Naive thymus-derived CD8-positive, alpha-beta T cell (primary cell): Measurements from ENCODE around the gene TFAP2D. TPM values are rescaled to one million over a fixed set of nuclear protein-coding genes. Genes with fewer than 3 reads are reported as not detected.

Experiments used
- ATAC-seq, 2 donors: fragments of 150-1000 bp; cut with Tn5 transposase in 1 of 2; sonication (Bioruptor Pico), chemical (Tn5 transposase) in 1 of 2; 1 replicate in 1 of 2; 2 replicates in 1 of 2; pipeline ENCODE4 v1.10.0; 2021; ENCODE audit warnings: mild to moderate bottlenecking in 2 of 2, moderate library complexity in 2 of 2
- POLR2A ChIA-PET: fragments of 350-600 bp; sonication (Branson Sonifier 250); formaldehyde crosslinking; loops from one replicate; lab custom pipeline; 2021; ENCODE audit warnings: antibody characterized with exemption; lab: Charles Lee
- DNase-seq, 10 donors: peaks; one replicate each; pipeline versions ENCODE4 v3.0.0 to v3.0.0-alpha.2; 2020 to 2022
- H3K27ac Mint-ChIP-seq, 10 donors: one replicate each; pipeline ENCODE4 v1.8.0; 2020 to 2022; ENCODE audit warnings: mild to moderate bottlenecking in 10 of 10, mixed read lengths in 10 of 10, moderate library complexity in 4 of 10, inconsistent platforms in 1 of 10
- H3K27me3 Mint-ChIP-seq, 5 donors: one replicate each; pipeline ENCODE4 v1.8.0; 2021 to 2022; ENCODE audit warnings: mixed read lengths in 5 of 5
- H3K36me3 Mint-ChIP-seq, 3 donors: one replicate each; pipeline ENCODE4 v1.8.0; 2020 to 2022; ENCODE audit warnings: mixed read lengths in 3 of 3, mild to moderate bottlenecking in 2 of 3, inconsistent platforms in 1 of 3
- H3K4me1 Mint-ChIP-seq, 4 donors: one replicate each; pipeline ENCODE4 v1.8.0; 2021 to 2022; ENCODE audit warnings: mixed read lengths in 4 of 4
- H3K4me3 Mint-ChIP-seq, 10 donors: one replicate each; pipeline ENCODE4 v1.8.0; 2020 to 2022; ENCODE audit warnings: mild to moderate bottlenecking in 10 of 10, mixed read lengths in 10 of 10, moderate library complexity in 6 of 10, inconsistent platforms in 1 of 10
- H3K9me3 Mint-ChIP-seq, 9 donors: one replicate each; pipeline ENCODE4 v1.8.0; 2020 to 2022; ENCODE audit warnings: mixed read lengths in 9 of 9, mild to moderate bottlenecking in 3 of 9, inconsistent platforms in 1 of 9, moderate library complexity in 1 of 9
- polyA plus RNA-seq, 3 donors: library from polyadenylated mRNA; unstranded; fragments of 300-500 nt; fragmentation: Illumina TruSeq; gene quantifications; one replicate each; pipeline ENCODE4 v1.2.3, GENCODE V29; 2021
- total RNA-seq, 8 experiments: library from RNA in 2 of 8; stranded (reverse) in 2 of 8; gene quantifications; one replicate each; pipeline ENCODE4 v1.2.3 and lab custom pipeline; 2021 to 2026

TFAP2D gene
- total and polyA plus RNA-seq, 5 experiments from 2014 or later, result not detected

DNA sequence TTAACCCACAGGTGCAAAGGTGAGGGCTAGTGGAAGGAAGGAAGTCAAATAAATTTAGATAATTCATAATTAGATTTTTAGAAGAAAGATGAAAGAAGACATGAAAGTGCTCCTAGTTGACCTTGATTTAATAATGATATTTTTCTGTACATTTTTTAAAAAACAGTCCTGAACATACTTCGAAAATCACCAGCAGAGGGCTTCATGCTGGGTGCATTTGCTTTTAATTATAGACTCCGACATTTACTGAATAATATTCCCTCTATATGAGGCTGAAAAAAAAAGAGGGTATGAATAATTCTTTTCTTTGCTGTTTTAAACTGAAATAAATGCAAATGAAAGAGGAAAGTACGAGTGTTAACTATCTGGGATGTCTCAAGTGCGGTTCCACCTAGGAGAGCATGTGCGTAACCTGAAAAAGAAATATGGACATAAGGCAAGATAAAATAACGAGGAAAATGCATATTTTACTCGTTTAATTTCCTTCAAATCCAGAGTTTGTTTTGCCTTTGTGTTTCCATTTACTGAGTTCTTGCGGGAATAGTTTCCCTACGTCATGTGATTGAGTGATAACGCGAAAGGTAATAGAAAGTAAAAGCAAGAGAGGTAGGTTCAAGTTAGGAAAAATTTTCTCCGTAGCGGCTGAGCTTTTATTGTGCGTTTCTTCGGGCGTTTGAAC is 102.2 kb downstream of the TFAP2D start:
- Mint-ChIP-seq H3K9me3 (peaks cover 0 to 5% (median 0%) of the 10 kb centered on the region in 9 donors), H3K27me3 (peaks cover 31 to 72% (median 53%) of the 10 kb centered on the region in 5 donors), H3K4me1 (peaks cover 9 to 25% (median 18%) of the 10 kb centered on the region in 4 donors), H3K36me3 (peaks cover 0 to 5% (median 4%) of the 10 kb centered on the region in 3 donors), H3K4me3 (peak overlapping the region; percentile 75 to 91 (median 88)), H3K27ac (peak overlapping the region in 1 of 10 donors; percentile 77)
- POLR2A ChIA-PET, result no interaction called here
- no peak for ATAC-seq
- DNase-seq, result peak in 1 of 10 donors; percentile 1

DNA sequence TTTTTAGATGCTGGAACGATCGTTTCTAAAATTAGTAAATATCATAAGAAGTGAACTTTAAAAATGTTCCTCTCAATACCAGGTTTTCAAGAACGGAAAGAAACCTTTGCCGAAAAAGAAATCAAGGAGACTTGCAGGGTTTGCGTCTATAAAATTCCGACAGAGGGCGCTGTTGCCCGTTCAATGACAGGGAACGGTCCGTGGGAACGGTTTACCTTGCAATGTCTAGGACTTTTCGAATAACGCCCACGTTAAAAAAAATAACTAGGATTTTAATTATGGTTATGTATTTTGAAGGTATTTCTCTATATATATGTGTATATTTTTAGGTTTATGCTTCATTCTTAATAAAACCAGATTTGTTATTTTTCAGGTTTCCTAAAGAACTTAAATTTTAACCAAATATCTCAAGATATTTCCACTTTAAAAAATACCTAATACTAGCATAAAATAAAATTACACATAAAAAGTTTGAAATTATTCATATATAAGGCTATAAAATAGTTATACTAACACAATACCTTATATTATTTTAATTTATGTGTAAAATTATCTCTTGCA is 102.9 kb downstream of the TFAP2D start:
- ATAC-seq (no peak), DNase-seq (peak in 9 of 10 donors; percentile 5 to 67 (median 23))
- Mint-ChIP-seq H3K27ac (peak overlapping the region in 1 of 10 donors; percentile 77), H3K4me1 (peaks cover 9 to 27% (median 20%) of the 10 kb centered on the region in 4 donors), H3K36me3 (peaks cover 0 to 5% (median 4%) of the 10 kb centered on the region in 3 donors), H3K27me3 (peaks cover 33 to 72% (median 54%) of the 10 kb centered on the region in 5 donors), H3K9me3 (peaks cover 0 to 4% (median 0%) of the 10 kb centered on the region in 9 donors), H3K4me3 (peak overlapping the region; percentile 75 to 91 (median 88))
- POLR2A ChIA-PET, result no interaction called here

DNA sequence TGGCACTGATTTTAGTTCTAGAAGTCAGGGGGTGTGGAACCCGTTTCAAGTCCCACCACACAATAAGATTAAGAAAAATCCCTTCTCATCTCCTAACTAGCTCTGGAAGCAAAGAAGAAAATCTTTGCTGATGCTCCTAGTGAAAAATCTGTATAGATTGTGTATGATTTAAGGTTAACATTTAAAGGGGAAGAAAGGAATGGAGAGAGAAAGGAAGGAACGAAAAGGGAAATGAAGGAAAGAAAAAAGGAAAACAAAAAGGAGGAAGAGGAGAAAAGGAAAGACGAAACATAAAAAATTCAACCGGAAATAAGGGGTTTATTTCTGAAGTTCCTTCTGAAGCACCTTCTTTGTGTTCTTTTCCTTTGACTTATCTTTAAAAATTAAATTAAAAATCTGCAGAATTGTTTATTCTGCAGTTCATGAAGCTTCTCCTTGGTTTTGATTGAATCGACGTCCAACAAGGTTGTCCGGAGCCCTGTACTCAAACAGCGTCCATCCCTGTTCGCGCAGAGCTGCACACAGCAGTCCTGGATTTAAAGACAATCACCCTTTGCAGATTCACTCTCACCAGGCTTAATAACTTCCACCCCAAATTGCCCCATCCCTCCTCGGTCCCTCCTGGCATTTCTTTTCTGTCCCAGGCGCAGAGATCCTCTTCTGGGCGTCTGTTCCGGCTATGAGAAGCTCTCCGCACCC is 103.8 kb downstream of the TFAP2D start:
- no peak for ATAC-seq
- Mint-ChIP-seq H3K36me3 (peaks cover 0 to 5% (median 4%) of the 10 kb centered on the region in 3 donors), H3K4me3 (no peak overlapping the region), H3K9me3 (peaks cover 0 to 7% (median 0%) of the 10 kb centered on the region in 9 donors), H3K4me1 (peaks cover 9 to 36% (median 24%) of the 10 kb centered on the region in 4 donors), H3K27ac (no peak overlapping the region), H3K27me3 (peaks cover 39 to 78% (median 59%) of the 10 kb centered on the region in 5 donors)
- DNase-seq, result no peak
- POLR2A ChIA-PET, result no interaction called here

DNA sequence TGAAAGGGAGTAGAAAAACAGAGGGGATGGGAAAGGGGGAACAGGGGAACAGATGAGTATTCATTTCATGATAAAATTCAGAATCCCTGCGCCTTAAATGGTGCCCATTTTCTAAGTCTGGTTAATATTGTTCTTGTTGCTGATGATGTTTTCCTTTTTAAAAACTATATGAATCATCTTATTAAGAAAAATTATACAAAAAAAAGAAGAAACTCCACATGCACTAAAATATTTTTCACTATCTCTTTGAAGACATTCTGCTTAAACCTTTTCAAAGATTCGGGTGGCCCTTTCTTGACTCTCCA is 104.3 kb downstream of the TFAP2D start:
- POLR2A ChIA-PET, result no interaction called here
- no peak overlapping the region for H3K27ac Mint-ChIP-seq
- H3K36me3 Mint-ChIP-seq, result peaks cover 0 to 5% (median 4%) of the 10 kb centered on the region in 3 donors
- H3K4me3 Mint-ChIP-seq, result no peak overlapping the region
- peaks cover 0 to 7% (median 0%) of the 10 kb centered on the region in 9 donors for H3K9me3 Mint-ChIP-seq
- peaks cover 42 to 83% (median 64%) of the 10 kb centered on the region in 5 donors for H3K27me3 Mint-ChIP-seq
- peaks cover 9 to 40% (median 25%) of the 10 kb centered on the region in 4 donors for H3K4me1 Mint-ChIP-seq
- DNase-seq, result no peak
- ATAC-seq, result no peak

DNA sequence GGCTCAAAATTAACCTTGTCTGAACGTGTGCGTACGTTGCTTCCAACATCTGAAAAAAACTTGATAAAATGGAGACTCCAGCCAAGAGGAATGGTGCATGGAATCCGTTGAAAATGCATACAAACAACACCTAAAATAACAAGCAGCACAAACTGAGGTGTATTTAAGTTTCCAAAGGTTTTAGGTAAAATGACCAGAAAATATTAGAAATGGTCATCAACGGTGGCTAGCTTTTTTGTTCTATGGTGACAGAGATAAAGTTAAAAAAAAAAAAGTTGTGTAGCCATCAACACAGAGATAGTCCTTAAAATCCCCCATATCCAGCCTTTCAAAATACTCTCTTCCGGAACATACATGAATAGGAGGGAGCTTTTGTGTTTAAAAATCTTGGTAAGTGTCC is 104.7 kb downstream of the TFAP2D start:
- Mint-ChIP-seq H3K36me3 (peaks cover 0 to 5% (median 5%) of the 10 kb centered on the region in 3 donors), H3K4me1 (peaks cover 10 to 40% (median 25%) of the 10 kb centered on the region in 4 donors), H3K27ac (no peak overlapping the region), H3K4me3 (no peak overlapping the region), H3K9me3 (peaks cover 0 to 7% (median 0%) of the 10 kb centered on the region in 9 donors), H3K27me3 (peaks cover 42 to 87% (median 68%) of the 10 kb centered on the region in 5 donors)
- POLR2A ChIA-PET, result no interaction called here
- no peak for ATAC-seq
- no peak for DNase-seq

DNA sequence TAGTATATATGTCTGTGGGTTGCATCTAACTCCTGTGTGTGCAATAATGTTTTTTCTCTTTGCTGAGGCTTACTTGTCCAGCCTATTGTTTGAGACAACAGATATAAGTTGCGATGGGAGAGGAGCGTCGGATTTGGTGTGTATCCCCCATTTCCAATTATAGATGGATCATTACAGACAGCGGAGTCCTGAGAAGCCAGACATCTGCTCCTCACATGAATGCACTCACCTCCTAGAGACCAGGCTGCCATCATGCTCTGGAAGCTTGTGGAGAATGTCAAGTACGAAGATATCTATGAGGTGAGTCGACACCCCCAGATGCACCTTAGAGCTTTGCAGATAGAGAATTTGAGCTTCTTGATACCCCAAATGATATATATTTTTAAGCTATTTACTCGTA is 105.3 kb downstream of the TFAP2D start, which contains the start of gene TFAP2B:
Gene TFAP2B (plus strand): TSS at position 199 of the 400 bp plus-strand sequence. CDS start 21 bp downstream, at position 220.
- no peak for ATAC-seq
- Mint-ChIP-seq H3K27ac (no peak within 1 kb of the TSS), H3K4me3 (peak within 1 kb of the TSS in 4 of 10 donors; percentile 9 to 42 (median 18)), H3K9me3 (peaks cover 0 to 7% (median 0%) of the 10 kb centered on the region in 9 donors), H3K36me3 (peaks cover 0 to 8% (median 5%) of the 10 kb centered on the region in 3 donors), H3K27me3 (peaks cover 43 to 90% (median 68%) of the 10 kb centered on the region in 5 donors), H3K4me1 (peaks cover 12 to 40% (median 25%) of the 10 kb centered on the region in 4 donors)
- POLR2A ChIA-PET, result no interaction called here
- no peak for DNase-seq

DNA sequence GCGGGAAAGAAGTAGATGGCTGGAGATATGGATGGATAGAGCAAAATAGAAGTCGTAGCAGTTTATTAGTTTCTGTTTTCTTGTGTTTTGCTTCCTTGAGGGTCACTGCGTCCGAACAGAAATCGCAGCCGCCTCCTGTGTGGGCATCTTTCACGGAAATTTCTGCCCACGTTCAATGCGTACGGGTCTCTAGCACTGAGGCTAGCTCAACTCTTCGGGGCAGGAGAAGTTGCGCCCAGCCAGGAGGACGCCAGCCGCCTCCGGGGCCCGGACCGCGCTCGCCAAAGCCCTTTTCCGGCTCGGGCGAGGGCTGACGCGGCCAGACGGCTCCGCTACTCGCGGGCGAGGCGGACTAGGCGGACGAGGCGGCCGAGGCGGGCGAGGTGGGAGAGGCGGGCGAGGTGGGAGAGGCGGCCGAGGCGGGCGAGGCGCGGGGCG is 106.2 kb downstream of the TFAP2D start:
- peaks cover 0 to 8% (median 0%) of the 10 kb centered on the region in 9 donors for H3K9me3 Mint-ChIP-seq
- no peak for ATAC-seq
- no peak overlapping the region for H3K27ac Mint-ChIP-seq
- H3K36me3 Mint-ChIP-seq, result peaks cover 0 to 8% (median 5%) of the 10 kb centered on the region in 3 donors
- peaks cover 46 to 90% (median 69%) of the 10 kb centered on the region in 5 donors for H3K27me3 Mint-ChIP-seq
- no peak for DNase-seq
- POLR2A ChIA-PET, result no interaction called here
- H3K4me1 Mint-ChIP-seq, result peaks cover 12 to 40% (median 25%) of the 10 kb centered on the region in 4 donors
- peak overlapping the region in 2 of 10 donors; percentile 27 to 42 for H3K4me3 Mint-ChIP-seq

DNA sequence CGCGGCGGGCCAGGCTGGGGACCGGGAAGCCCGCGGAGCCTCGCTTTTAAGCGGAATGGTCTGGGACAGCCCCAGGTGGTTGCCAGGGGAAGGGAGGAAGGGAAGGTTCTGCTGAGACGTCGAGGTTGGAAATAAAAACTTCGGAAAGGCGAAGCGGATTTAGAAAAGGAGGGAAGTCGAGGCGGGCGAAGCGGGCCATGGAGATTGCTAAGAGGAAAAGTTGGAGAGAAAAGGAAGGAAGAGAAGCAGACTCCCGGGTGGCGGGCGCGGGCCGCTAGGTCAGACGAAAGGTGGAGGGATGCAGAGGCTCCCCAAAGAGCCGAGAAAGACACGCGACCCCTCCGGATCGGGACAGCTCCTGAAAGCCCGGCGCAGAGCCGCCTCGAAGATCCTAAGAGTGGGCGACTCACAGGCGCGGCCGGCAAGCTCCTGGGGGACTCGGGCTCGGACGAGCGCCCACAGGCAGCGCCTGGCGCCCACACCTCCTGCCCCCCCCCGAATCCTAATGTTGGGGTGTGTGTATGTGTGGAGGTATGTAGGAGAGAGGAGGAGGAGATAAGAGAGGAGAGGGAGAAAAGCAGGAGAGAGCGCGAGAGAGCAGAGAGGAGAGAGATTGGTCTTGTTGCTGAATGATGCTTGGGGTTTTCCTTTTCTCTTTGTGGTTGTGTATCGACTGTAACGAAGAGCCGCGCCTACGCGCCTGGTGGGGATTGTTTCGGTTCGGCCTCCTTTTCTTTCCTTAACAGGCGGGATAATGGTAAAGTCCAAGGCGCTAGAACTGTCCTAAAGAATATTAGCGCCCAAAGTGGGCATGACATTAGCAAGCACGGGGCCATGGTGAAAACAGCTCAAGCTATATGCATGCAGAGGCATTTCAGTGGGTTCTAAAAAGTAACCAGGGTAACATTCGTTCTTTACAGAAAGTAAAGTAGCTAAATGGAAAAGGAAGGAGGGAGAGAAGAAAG is 106.9 kb downstream of the TFAP2D start:
- Mint-ChIP-seq H3K27me3 (peaks cover 52 to 90% (median 74%) of the 10 kb centered on the region in 5 donors), H3K4me3 (peak overlapping the region in 5 of 10 donors; percentile 36 to 68 (median 43)), H3K36me3 (peaks cover 0 to 12% (median 8%) of the 10 kb centered on the region in 3 donors), H3K27ac (peak overlapping the region in 1 of 10 donors; percentile 84), H3K9me3 (peaks cover 0 to 13% (median 0%) of the 10 kb centered on the region in 9 donors), H3K4me1 (peaks cover 12 to 40% (median 24%) of the 10 kb centered on the region in 4 donors)
- POLR2A ChIA-PET, result no interaction called here
- no peak for DNase-seq
- no peak for ATAC-seq

DNA sequence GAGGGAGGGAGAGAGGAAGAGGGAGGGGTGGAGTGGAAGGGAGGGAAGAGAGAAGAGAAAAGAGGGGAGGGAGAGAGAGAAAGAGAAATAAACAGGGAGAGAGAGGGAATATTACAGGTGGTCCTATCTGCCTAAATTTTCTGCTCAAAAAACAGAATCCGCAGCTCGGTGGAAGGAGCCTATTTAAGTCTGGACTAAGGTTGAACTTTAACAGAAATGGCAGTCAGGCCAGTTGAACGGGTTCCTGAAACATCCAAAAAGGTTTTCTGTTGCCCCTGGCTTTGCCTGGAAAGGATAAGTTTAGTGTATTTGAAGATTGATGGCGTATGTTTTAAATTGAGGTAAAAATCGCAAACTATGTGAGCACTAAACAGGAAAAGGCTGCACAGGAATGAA is 107.5 kb downstream of the TFAP2D start:
- ATAC-seq, result no peak
- POLR2A ChIA-PET, result no interaction called here
- peak overlapping the region in 5 of 10 donors; percentile 9 to 68 (median 43) for H3K4me3 Mint-ChIP-seq

DNA sequence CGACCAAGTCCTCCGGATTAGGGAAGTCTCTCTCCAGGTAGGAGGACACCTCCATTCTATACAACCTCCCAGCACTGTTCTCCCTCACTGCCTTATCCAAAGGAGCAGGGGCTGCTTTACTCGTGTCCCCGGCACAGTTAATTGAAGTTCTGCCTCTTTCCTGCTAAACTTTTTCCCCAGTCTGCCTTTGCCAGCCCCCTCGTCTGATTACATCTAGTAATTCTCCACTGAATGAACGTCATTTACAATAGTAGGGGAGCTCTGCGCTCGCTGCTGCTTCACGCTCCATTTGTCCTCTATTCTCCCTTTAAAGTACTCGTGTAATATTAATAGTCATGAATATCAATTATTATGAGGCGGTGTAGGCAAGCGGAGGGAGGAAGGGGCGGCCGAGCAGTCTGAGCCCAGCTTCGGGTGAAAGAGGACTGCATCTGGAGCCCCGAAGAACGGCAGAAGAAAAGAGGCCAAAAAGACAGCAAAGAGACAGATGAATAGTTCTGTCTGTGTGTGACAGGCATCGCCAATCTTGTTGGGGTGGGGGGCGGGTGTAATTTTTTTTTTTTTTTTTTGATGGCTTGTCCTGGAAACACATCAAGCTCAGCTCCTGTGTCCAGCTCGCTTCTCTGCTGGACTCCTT is 108.2 kb downstream of the TFAP2D start:
- Mint-ChIP-seq H3K27me3 (peaks cover 49 to 94% (median 84%) of the 10 kb centered on the region in 5 donors), H3K4me3 (peak overlapping the region in 3 of 10 donors; percentile 28 to 39 (median 31)), H3K9me3 (peaks cover 0 to 18% (median 3%) of the 10 kb centered on the region in 9 donors), H3K4me1 (peaks cover 9 to 40% (median 18%) of the 10 kb centered on the region in 4 donors), H3K36me3 (peaks cover 0 to 22% (median 8%) of the 10 kb centered on the region in 3 donors), H3K27ac (no peak overlapping the region)
- DNase-seq (no peak), ATAC-seq (no peak)
- POLR2A ChIA-PET, result no interaction called here

More for the DNA sequence above, 107.5 kb downstream of the TFAP2D start:
- Mint-ChIP-seq H3K4me1 (peaks cover 9 to 40% (median 20%) of the 10 kb centered on the region in 4 donors), H3K36me3 (peaks cover 0 to 17% (median 8%) of the 10 kb centered on the region in 3 donors), H3K27ac (no peak overlapping the region), H3K9me3 (peaks cover 0 to 14% (median 0%) of the 10 kb centered on the region in 9 donors), H3K27me3 (peaks cover 51 to 90% (median 80%) of the 10 kb centered on the region in 5 donors)
- no peak for DNase-seq

DNA sequence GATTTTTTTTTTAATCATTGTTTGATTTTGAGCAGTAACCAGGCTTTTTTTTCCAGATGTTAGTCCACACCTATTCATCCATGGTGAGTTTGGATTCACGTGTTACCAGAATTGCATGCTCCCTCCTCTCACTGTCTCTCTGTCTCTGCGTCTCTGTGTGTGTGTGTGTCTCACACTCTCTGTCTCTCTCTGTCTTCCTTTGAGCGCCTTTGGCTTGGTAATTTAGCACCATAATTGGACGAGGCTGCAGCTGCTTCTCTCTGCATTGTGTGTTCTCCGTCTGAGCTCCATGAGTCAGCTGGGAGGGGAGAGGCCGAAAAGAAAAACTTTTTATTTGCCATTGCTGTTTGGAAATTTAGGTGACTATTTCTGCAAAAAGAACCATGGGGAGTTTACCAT is 108.8 kb downstream of the TFAP2D start:
- peaks cover 9 to 35% (median 16%) of the 10 kb centered on the region in 4 donors for H3K4me1 Mint-ChIP-seq
- no peak for DNase-seq
- H3K4me3 Mint-ChIP-seq, result peak overlapping the region in 1 of 10 donors; percentile 15
- peaks cover 49 to 94% (median 85%) of the 10 kb centered on the region in 5 donors for H3K27me3 Mint-ChIP-seq
- H3K27ac Mint-ChIP-seq, result no peak overlapping the region
- peaks cover 0 to 27% (median 8%) of the 10 kb centered on the region in 3 donors for H3K36me3 Mint-ChIP-seq
- peaks cover 0 to 21% (median 3%) of the 10 kb centered on the region in 9 donors for H3K9me3 Mint-ChIP-seq
- ATAC-seq, result no peak
- POLR2A ChIA-PET, result no interaction called here
